ENCODE data around the gene IL17A. TPM values are rescaled to one million over a fixed set of nuclear protein-coding genes. Genes with fewer than 3 reads are reported as not detected.

Gene IL17A
- polyA plus RNA-seq, 12 donors, result not detected

- DNase-seq, result no peak
These were observed 27.0 kb downstream of the IL17A start for GRCh38 chr6:52213127-52213526.

- no peak for DNase-seq
These were observed 29.6 kb downstream of the IL17A start for GRCh38 chr6:52215787-52216186.

GRCh38 chr6:52216932-52217575, 30.9 kb downstream of the IL17A start:
- DNase-seq, result no peak

GRCh38 chr6:52217761-52218160, 31.6 kb downstream of the IL17A start:
- DNase-seq, result no peak

- no peak for DNase-seq
These were observed 35.1 kb downstream of the IL17A start for GRCh38 chr6:52221302-52221701.

GRCh38 chr6:52227495-52227894, 41.3 kb downstream of the IL17A start:
- DNase-seq, result no peak

GRCh38 chr6:52230685-52231084, 44.5 kb downstream of the IL17A start:
- no peak for DNase-seq

GRCh38 chr6:52231406-52232127, 45.4 kb downstream of the IL17A start:
- DNase-seq, result no peak

- DNase-seq, result no peak
These were observed 46.8 kb downstream of the IL17A start for GRCh38 chr6:52233005-52233404.

- DNase-seq, result peak; percentile 18
These were observed 48.0 kb downstream of the IL17A start for GRCh38 chr6:52233975-52234823.

Other genes starting within 250 kb of the IL17A start
- gene PKHD1, start 98.8 kb upstream of the IL17A start, polyA plus RNA-seq (ENCODE audit: insufficient read length in 12 of 12), result 10 to 100 TPM in 1 of 12 donors, 1 to 10 TPM in 10, not detected in 1; 2.2 to 10.4 (median 5.1) TPM
- not detected for gene IL17F, start 58.1 kb downstream of the IL17A start, polyA plus RNA-seq (ENCODE audit: insufficient read length in 12 of 12)
- 10 to 100 TPM in 11 of 12 donors, not detected in 1; 35.7 to 63.8 (median 44.9) TPM for gene MCM3, start 98.4 kb downstream of the IL17A start, polyA plus RNA-seq (ENCODE audit: insufficient read length in 12 of 12)
- 10 to 100 TPM in 1 of 12 donors, 1 to 10 TPM in 10, not detected in 1; 4.4 to 12.8 (median 6.7) TPM for gene PAQR8, start 175.8 kb downstream of the IL17A start, polyA plus RNA-seq (ENCODE audit: insufficient read length in 12 of 12)
- gene EFHC1, start 234.0 kb downstream of the IL17A start, polyA plus RNA-seq (ENCODE audit: insufficient read length in 12 of 12), result 10 to 100 TPM in 11 of 12 donors, not detected in 1; 14.4 to 72.6 (median 23.4) TPM